Measurements from ENCODE around the gene TEX19.
"Not testable (repeated sequence)": the region's sequence is repeated elsewhere in the genome, so short reads cannot be mapped to it uniquely, and the experiment has no call there.

Gene TEX19

DNA sequence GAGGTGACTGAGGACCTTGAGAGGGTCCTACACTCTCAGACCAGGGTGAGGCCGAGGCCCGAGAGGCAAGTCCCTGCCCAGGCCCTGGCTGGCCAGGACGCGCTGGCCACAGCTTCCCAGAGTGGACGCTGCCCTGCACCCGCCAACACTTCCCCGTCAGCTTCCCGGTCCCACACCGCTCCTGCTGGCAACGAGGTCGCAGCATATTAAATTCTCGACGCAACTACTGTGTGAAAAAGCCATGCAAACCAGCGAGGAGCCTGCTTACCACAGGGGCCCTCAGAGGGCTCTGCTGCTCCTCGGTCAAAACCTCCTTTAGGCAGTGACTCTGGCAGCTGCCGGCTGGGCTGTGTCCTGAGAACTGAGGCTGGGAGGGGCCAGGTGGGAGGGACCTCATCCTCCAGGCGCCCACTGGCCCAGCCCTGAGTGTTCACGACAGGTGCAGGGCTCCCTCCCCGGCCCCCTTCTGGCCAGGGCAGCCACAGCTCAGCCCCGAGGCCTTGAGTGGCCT lies 2.1 kb upstream of the TEX19 start:
- DNase-seq (ENCODE audit: low spot score), result no peak

DNA sequence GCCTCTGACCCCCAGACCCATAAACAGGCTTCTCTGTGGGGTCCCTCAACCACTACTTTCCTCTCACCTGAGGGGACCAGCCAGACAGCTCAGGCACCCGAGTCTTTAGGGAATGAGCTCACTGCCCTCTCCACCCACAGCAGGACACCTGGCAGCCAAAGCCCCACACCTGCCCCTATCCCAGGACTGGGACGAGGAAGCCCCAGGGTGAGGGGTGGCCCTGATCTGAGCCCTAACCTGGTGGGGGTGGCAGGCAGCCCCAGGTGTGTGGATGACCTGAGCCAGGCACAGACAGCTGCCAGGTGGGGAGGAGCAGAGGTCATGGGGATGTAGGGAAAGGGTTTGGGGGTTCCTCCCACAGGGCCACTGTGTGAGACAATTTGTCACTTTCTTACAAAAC lies 1.7 kb upstream of the TEX19 start:
- no peak for DNase-seq (ENCODE audit: low spot score)

DNA sequence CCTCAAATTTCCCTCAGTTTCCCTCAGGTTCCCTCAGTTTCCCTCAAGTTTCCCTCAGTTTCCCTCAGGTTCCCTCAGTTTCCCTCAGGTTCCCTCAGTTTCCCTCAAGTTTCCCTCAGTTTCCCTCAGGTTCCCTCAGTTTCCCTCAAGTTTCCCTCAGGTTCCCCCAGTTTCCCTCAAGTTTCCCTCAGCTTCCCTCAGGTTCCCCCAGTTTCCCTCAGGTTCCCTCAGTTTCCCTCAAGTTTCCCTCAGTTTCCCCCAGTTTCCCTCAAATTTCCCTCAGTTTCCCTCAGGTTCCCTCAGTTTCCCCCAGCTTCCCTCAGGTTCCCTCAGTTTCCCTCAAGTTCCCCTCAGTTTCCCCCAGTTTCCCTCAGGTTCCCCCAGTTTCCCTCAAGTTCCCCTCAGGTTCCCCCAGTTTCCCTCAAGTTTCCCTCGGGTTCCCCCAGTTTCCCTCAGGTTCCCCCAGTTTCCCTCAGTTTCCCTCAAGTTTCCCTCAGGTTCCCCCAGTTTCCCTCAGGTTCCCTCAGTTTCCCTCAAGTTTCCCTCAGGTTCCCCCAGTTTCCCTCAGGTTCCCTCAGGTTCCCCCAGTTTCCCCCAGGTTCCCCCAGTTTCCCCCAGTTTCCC lies 516 bp downstream of the TEX19 start:
- DNase-seq (ENCODE audit: low spot score), result not testable (repeated sequence)

DNA sequence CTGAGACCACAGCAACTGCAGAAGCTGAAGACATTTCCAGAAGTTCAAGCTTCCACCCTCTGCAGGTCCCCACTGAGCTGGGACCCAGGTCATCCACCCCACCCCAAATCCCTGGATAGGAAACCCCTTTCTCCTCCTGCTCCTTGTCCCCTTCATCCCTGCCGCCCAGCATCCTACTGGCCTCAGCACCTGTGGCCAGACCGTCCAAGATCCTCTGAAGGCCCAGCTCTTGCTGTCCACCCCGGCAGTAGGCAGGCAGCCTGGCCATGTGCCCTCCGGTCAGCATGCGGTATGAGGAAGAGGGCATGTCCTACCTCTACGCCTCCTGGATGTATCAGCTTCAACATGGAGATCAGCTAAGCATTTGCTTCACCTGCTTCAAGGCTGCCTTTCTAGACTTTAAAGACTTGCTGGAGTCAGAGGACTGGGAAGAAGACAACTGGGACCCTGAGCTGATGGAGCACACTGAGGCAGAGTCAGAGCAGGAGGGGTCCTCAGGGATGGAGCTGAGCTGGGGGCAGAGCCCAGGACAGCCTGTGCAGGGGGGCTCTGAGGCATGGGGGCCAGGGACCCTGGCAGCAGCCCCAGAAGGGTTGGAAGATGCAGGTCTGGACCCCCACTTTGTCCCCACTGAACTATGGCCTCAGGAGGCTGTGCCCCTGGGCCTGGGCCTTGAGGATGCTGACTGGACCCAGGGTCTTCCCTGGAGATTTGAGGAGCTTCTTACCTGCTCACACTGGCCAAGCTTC lies 3.0 kb downstream of the TEX19 start:
- DNase-seq (ENCODE audit: low spot score), result no peak

DNA sequence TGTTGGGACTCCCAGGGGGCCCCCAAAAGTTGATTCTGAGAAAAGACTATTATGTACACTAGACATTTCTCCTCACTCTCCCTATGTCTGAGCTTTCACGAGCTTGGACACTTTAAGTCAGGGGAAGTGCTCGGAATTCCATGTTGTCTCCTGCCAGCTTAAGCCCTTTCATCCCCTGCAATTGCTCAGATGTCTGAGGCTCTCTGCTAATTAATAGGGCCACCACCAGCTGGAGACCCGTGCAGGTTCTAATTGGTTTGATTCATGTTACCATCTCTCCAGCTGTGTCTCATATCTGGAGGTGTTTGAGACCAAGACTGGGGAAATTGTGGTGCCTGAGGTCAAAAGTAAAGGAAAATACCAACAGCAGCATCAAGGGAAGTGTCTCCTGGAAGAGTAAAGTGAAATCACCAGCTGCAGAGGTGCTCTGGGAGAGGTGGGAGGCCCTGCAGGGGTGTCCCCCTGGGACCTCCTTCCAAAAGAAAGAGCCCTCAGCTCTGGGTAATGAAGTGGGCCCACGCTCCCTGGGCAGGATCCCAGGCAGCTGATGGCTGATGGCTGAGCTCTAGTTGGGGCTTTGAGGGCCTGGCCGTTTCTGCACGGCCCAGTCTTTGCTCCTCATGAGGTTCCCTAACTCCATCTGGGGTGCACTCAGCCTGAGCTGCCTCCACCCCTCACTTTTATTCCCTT lies 6.7 kb downstream of the TEX19 start:
- no peak for DNase-seq (ENCODE audit: low spot score)

DNA sequence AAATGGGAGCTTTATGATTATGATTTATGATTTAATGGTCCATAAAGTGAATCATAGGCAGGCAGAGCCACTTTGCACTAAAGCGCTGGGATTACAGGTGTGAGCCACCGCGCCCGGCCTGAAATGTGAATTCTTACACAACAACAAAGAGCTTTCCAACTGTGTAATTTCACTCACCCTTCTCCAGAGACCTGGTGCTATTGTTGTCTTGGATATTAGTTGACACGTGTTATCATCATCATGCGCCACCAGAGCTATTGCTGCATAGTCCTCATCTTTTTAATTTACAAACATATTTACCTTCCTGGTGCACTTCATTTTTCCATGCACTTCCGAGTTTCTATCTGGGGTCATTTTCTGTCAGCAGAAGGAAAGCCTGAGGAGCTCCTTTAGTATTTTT lies 7.7 kb downstream of the TEX19 start:
- DNase-seq (ENCODE audit: low spot score), result no peak

DNA sequence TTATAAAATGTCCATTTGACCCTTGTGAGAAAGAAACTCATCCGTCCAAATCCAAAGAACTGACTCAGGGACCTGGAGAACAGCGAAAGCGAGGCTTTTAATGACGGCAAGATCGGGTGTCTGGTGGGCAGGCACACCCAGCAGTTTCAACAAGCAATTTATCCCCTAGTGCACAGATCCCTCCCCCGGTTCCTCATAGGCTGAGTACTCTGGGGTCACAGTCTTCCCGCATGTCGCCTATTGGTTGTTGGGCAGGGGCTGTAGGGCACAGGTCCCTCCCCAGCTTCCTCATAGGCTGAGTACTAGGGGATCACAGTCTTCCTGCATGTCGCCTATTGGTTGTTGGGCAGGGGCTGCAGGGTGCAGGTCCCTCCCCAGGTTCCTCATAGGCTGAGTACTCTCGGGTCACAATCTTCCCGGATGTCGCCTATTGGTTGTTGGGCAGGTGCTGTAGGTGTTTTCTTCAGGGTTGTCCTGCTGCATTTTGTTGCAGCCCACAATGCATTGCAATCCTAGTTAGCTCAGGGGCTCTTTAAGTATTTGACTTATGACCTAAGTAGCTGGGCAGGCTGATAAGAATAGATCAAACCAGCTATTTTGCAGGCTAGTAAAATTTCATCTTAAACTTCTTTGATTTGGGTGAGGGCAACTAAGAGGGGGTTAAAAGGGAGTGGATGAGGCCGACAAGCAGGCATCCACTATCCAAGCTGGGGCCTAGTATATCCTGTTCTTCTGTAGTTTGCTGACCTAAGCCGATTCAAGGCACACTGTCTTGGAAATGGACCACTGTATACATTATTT lies 8.9 kb downstream of the TEX19 start:
- DNase-seq (ENCODE audit: low spot score), result no peak

DNA sequence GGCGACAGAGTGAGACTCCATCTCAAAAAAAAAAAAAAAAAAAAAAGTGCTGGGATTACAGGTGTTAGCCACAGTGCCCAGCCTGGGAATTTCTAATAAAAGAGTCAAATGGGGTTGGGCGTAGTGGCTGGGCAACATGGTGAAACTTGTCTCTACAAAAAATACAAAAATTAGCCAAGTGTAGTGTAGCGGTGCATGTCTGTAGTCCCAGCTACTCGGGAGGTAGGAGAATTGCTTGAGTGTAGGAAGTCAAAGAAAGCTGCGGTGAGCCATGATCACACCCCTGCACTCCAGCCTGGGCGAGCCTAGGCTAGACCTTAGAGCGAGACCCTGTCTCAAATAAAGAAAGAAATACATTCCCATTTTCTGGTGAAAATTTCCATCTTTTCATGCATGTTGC lies 10.2 kb downstream of the TEX19 start:
- no peak for DNase-seq (ENCODE audit: low spot score)

DNA sequence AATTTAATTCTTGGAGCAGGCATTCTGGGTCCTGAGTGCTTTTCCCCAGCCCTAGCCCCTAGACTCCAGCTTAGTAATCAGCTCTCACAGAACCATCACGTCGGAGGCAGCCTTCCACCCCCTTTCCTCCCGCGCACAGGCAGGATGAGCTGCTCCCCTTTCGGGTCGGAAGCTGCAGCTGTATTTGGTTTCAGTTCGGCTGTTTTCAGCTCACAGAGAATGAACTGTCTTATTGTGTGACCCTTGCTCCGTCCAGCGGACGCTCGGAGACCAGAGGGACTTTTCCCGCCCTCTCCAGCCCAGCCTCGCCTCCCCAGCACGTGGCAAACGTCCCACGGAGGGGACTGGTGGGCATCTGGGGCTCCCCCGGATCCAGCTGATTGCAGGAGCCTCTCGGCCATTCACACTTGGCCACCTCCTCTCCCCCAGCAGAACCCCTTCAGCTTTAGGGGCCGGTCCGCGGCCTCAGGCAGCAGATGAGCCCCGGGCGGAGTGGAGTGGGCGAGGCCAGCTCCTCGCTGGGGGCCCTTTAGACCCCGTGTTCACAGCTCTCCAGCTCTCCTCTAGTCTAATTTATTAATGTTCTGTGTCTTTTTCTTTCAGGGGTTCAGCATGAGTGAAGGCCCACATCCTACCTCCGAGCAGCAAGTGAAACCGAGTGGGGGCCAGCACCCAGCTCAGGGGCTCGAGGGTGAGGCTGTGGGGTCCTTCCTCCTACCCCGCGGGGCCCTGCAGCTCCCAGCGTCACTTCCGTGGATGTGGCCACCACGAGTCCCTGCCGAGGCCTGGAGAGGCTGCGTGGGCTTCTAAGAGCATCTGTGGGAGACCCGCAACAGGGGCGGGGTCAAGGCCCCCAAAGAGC lies 11.7 kb downstream of the TEX19 start:
- no peak for DNase-seq (ENCODE audit: low spot score)

DNA sequence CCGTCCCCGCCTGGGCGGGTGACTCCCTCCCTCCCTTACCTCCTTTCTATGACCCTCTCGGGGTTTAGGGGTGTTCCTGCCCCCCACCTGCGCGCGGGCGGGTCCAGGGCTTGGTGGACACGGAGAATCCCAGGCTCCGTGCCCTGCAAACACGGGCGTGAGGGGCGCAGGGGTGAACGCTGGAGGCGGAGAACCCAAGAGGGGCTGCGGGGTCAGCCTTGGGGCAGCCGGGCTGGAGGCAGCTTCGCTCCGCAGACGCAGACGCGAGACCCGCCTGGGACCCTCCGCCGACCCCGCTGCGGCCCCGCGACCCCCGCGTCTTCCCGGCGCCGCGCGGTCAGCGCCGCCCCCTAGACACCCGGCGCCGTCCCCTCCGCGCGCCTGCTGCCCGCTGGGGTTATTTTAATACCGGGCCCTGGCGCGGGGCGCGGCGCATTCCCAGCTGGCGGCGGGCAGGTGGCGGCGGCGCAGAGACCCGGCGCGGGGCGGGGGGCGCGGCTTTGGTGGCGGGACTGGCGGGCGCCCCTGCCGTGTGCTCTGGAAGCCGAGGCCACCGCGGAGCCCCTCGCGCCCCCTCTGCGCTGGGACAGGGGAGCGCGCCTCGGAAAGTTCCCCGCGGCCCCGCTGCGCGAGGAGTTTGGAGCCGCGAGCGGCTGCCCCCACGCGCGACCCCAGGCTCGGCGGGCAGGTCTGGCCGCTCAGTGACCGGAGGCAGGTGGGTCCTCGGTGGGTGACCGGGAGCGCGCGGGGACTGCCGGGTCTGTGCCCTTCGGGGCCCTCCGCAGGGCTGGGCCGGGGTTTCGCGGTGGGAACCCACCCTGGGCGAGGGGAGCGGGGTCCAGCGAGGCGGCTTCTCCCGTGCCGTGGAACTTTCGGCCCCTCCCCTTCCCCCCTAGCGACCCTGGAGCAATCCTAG lies 12.5 kb downstream of the TEX19 start, which contains the start of gene UTS2R:
TSS of gene UTS2R (plus strand) at position 433 of the 916 bp plus-strand sequence. CDS start 2,560 bp downstream, outside the sequence.
- no peak for DNase-seq (ENCODE audit: low spot score)

DNA sequence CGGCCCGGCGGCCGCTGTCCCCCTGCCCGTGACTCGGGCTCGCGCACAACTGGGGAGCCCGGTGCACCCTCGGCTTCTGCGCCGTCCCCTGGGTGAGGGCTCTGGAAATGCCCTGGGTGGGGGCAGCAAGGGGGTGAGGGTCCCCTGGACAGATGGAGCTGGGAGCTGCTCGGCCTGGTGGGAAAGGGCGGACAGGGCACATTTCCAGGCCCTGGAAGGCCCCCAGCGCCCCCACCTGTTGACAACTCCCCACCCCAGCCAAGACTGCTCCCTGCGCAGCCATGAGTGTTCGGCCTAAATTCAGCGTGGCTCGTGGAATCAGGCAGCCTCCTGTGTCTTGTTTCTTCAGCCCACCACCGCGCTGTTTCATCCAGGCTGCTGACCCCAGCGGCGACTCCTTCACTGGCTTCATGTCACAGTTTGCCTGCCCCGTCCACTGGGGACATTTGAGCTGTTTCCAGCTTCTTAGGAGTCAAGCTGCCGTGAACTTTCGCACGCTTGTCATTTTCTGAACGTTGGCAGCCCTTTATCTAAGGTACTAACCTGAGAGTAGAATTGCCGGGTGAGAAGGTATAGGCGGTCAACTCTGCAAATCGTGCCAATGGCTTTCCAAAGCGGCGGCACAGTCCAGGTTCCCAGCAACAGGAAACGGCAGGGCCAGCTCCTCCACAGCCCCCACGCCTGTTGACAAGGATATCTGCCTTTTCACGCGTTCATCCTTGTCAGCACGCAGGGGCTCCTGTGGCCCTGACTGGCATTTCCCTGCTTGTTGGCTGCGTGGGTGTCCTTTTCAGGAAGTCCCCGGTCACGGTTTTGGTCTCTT lies 13.4 kb downstream of the TEX19 start:
- no peak for DNase-seq (ENCODE audit: low spot score)

DNA sequence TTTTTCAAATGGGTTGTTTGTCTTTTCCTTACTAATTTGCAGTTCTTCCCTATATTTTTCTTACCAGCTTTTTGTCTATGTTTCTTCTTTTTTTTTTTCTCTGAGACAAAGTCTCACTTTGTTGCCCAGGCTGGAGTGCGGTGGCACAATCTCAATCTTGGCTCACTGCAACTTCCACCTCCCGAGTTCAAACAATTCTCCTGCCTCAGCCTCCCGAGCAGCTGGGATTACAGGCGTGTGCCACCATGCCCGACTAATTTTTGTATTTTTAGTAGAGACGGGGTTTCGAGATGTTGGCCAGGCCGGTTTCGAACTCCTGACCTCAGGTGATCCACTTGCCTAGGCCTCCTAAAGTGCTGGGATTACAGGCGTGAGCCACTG lies 14.0 kb downstream of the TEX19 start:
- not testable (repeated sequence) for DNase-seq (ENCODE audit: low spot score)

DNA sequence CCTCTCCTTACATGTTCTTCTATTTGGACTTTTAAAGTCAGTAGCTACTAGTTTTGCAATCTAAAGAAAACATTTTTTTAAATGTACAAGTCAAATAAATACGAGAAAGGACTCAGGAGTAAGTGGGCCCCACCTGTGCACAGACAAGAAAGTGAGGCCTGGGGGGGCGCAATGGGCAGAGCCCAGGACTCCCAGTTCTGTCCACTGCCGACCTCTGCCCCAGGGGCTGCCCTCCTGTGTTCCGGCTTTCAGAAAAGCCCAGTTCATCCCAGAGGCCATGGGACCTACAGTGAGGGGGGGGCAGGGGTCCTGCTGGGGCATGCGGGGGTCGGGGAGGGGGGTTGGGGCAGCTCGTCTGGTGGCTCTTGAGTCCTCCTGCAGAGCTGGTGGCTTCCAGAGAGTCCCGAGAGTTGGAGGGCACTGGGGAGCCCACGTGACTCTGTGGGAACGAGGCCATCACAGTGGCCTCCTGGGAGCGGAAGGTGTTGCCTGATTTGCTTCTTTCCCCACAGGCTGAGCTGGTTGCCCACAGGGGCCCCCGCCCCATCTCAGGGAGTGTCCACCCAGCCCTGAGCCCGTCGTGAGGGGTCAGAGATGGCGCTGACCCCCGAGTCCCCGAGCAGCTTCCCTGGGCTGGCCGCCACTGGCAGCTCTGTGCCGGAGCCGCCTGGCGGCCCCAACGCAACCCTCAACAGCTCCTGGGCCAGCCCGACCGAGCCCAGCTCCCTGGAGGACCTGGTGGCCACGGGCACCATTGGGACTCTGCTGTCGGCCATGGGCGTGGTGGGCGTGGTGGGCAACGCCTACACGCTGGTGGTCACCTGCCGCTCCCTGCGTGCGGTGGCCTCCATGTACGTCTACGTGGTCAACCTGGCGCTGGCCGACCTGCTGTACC lies 14.9 kb downstream of the TEX19 start:
- DNase-seq (ENCODE audit: low spot score), result no peak

DNA sequence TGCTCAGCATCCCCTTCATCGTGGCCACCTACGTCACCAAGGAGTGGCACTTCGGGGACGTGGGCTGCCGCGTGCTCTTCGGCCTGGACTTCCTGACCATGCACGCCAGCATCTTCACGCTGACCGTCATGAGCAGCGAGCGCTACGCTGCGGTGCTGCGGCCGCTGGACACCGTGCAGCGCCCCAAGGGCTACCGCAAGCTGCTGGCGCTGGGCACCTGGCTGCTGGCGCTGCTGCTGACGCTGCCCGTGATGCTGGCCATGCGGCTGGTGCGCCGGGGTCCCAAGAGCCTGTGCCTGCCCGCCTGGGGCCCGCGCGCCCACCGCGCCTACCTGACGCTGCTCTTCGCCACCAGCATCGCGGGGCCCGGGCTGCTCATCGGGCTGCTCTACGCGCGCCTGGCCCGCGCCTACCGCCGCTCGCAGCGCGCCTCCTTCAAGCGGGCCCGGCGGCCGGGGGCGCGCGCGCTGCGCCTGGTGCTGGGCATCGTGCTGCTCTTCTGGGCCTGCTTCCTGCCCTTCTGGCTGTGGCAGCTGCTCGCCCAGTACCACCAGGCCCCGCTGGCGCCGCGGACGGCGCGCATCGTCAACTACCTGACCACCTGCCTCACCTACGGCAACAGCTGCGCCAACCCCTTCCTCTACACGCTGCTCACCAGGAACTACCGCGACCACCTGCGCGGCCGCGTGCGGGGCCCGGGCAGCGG lies 15.7 kb downstream of the TEX19 start:
- no peak for DNase-seq (ENCODE audit: low spot score)

DNA sequence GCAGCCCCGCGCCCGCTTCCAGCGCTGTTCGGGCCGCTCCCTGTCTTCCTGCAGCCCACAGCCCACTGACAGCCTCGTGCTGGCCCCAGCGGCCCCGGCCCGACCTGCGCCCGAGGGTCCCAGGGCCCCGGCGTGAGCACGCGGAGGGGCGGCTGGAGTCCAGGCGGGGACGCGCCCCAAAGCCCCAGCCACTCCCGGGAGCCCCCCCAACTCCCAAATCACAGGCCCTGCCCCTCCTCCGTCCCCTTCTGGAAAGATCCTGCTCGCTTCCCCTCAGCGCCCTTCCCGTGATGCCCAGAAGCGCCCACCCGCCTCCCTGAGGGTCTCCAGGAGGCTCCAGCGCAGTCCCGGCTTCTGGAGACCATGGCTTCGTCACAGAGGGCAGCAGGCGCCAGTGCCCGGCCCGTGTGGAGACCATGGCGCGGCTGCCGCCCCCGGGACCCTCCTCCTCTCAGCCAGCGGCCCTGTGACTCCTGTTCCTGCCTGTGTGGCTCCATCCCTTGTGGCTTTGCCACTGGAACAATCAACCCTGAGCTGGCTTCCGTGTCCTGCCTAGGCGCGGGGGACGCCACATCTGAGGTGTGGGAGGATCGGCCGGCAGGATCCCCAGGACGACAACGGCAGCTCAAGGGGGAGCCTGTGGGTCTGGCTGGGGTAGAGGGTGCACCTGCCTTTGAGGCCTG lies 16.5 kb downstream of the TEX19 start:
- no peak for DNase-seq (ENCODE audit: low spot score)

DNA sequence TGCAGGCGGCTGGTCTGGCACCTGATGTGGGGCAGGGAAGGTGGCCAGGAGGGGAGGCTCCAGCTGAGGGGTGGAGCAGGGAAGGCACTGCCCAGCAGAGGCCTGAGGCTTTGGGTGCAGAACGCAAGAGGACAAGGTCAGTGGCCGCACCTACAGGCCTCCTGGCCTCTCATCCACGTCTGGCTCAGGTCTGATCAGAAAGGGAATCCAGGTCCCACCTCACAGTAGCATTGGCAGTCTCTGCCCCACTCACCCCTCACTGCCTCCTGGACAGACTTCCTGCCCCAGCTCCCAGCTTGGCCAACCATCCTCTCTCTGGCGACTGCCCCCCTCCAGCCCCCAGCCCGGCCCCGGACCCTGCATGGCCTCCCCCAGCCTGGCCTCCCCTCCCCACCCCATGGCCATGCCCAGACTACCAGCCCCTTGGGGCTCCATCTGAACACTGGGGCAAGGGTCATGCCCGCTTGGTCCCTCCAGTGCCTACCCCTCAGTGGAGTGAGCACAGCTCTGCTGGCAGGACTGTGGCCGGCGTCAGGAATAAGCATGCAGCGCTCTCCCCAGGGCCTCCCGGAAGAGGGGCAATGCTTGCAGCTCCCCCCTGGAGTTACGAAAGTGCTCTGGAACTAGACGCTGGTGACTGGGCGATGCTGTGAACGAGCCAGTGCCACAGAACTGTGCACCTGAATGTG lies 17.1 kb downstream of the TEX19 start:
- DNase-seq (ENCODE audit: low spot score), result no peak

Measured in putamen (tissue), 1 donor.